ENCODE data around the gene NCKAP5.
"Not testable (repeated sequence)": the region's sequence is repeated elsewhere in the genome, so short reads cannot be mapped to it uniquely, and the experiment has no call there.

Gene NCKAP5

GRCh38 chr2:132844585-132844984 is 723.7 kb downstream of the NCKAP5 start:
- Histone ChIP-seq H3K79me2 (ENCODE audit: control insufficient read depth, insufficient read depth, low read length, unreplicated experiment) (no peaks in the 10 kb centered on the region), H3K4me3 (ENCODE audit: low read depth, low read length) (no peak overlapping the region), H2AFZ (ENCODE audit: low read length, unreplicated experiment) (no peak overlapping the region), H3K27ac (ENCODE audit: low read depth, low read length) (no peak overlapping the region), H3K4me1 (ENCODE audit: control insufficient read depth, insufficient read depth, low read length, unreplicated experiment) (no peaks in the 10 kb centered on the region), H3K36me3 (ENCODE audit: insufficient read depth, low read length) (no peaks in the 10 kb centered on the region), H3K27me3 (ENCODE audit: insufficient read depth, low read length) (no peaks in the 10 kb centered on the region)

- Histone ChIP-seq H3K27ac (ENCODE audit: low read depth, low read length) (no peak overlapping the region), H2AFZ (ENCODE audit: low read length, unreplicated experiment) (no peak overlapping the region), H3K79me2 (ENCODE audit: control insufficient read depth, insufficient read depth, low read length, unreplicated experiment) (no peaks in the 10 kb centered on the region)
These were observed 730.5 kb downstream of the NCKAP5 start for GRCh38 chr2:132837769-132838168.

DNA sequence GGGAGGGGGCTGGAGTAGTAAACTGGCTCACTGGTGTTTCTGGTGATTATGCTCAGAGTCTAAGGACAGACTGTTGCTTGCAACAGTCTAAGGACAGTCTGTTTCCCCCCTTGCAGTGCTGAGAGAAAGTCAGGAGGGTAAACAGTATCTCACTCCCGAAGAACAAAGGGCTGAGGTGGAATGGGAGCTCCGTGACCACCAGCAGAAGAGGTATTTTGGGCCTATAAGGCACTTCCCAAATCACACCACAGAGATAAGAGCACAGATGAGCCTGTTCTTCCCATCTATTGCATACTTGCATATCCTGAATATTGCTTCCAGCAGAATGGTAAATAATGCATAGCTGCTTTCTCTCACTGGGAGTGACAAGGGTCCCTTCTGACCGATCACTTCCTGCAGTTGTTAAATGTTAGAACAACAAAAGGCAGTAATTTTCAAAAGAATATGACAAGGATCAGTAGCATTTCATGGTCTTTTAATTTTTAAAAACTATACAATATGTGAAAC is 737.9 kb downstream of the NCKAP5 start:
- Histone ChIP-seq H3K27ac (ENCODE audit: low read depth, low read length) (no peak overlapping the region), H2AFZ (ENCODE audit: low read length, unreplicated experiment) (no peak overlapping the region), H3K36me3 (ENCODE audit: insufficient read depth, low read length) (no peaks in the 10 kb centered on the region), H3K4me3 (ENCODE audit: low read depth, low read length) (no peak overlapping the region), H3K79me2 (ENCODE audit: control insufficient read depth, insufficient read depth, low read length, unreplicated experiment) (no peaks in the 10 kb centered on the region), H3K27me3 (ENCODE audit: insufficient read depth, low read length) (no peaks in the 10 kb centered on the region), H3K4me1 (ENCODE audit: control insufficient read depth, insufficient read depth, low read length, unreplicated experiment) (no peaks in the 10 kb centered on the region)

More at GRCh38 chr2:132837769-132838168, 730.5 kb downstream of the NCKAP5 start:
- no peaks in the 10 kb centered on the region for H3K36me3 ChIP-seq (ENCODE audit: insufficient read depth, low read length)
- no peak overlapping the region for H3K4me3 ChIP-seq (ENCODE audit: low read depth, low read length)
- no peaks in the 10 kb centered on the region for H3K27me3 ChIP-seq (ENCODE audit: insufficient read depth, low read length)
- H3K4me1 ChIP-seq (ENCODE audit: control insufficient read depth, insufficient read depth, low read length, unreplicated experiment) = no peaks in the 10 kb centered on the region

DNA sequence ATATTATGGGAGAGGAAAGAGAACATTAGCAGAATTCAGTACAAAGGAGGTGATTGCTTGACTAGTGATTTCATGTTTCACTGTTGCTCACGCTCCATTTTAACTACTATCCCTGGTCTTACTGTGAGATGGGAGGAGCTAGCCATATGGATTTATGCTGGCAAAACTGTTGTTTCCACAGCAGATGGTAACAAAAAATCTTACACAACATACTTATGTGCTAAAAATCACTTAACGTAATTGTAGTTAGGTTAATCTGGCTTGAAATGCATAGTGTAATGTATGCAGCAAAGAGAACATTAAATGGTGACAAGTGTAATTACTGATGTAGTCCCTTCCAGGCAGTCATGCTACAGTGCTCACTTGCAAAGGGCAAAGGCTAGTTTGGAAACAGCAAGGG is 742.7 kb downstream of the NCKAP5 start:
- Histone ChIP-seq H3K4me1 (ENCODE audit: control insufficient read depth, insufficient read depth, low read length, unreplicated experiment) (no peaks in the 10 kb centered on the region), H2AFZ (ENCODE audit: low read length, unreplicated experiment) (no peak overlapping the region), H3K36me3 (ENCODE audit: insufficient read depth, low read length) (no peaks in the 10 kb centered on the region), H3K27ac (ENCODE audit: low read depth, low read length) (no peak overlapping the region), H3K4me3 (ENCODE audit: low read depth, low read length) (no peak overlapping the region), H3K27me3 (ENCODE audit: insufficient read depth, low read length) (no peaks in the 10 kb centered on the region), H3K79me2 (ENCODE audit: control insufficient read depth, insufficient read depth, low read length, unreplicated experiment) (no peaks in the 10 kb centered on the region)

DNA sequence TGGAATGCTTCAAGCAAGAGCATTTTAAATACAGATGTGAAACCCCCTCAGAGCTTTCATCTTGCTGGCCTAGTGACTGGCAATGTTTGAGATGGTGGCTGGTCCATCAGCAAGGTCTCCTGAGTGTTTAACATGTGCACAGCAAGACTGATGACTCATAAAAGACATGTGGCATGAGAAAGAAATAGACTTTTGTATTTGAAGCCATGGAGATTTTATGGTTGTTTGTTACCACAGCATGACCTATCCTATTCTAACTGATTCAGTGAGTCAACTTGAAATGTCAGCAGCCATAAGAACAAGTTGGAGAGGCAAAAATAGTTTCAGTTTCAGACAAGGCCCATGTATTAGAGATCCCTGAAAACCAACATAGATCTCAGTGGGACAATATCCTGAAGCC is 743.5 kb downstream of the NCKAP5 start:
- H3K4me1 ChIP-seq (ENCODE audit: control insufficient read depth, insufficient read depth, low read length, unreplicated experiment) = no peaks in the 10 kb centered on the region
- no peak overlapping the region for H3K27ac ChIP-seq (ENCODE audit: low read depth, low read length)
- H3K4me3 ChIP-seq (ENCODE audit: low read depth, low read length) = no peak overlapping the region
- no peaks in the 10 kb centered on the region for H3K79me2 ChIP-seq (ENCODE audit: control insufficient read depth, insufficient read depth, low read length, unreplicated experiment)
- no peaks in the 10 kb centered on the region for H3K36me3 ChIP-seq (ENCODE audit: insufficient read depth, low read length)
- no peak overlapping the region for H2AFZ ChIP-seq (ENCODE audit: low read length, unreplicated experiment)
- no peaks in the 10 kb centered on the region for H3K27me3 ChIP-seq (ENCODE audit: insufficient read depth, low read length)

- Histone ChIP-seq H3K27me3 (ENCODE audit: insufficient read depth, low read length) (no peaks in the 10 kb centered on the region), H3K79me2 (ENCODE audit: control insufficient read depth, insufficient read depth, low read length, unreplicated experiment) (no peaks in the 10 kb centered on the region), H3K27ac (ENCODE audit: low read depth, low read length) (no peak overlapping the region), H2AFZ (ENCODE audit: low read length, unreplicated experiment) (no peak overlapping the region), H3K36me3 (ENCODE audit: insufficient read depth, low read length) (no peaks in the 10 kb centered on the region), H3K4me1 (ENCODE audit: control insufficient read depth, insufficient read depth, low read length, unreplicated experiment) (no peaks in the 10 kb centered on the region), H3K4me3 (ENCODE audit: low read depth, low read length) (no peak overlapping the region)
These were observed 752.0 kb downstream of the NCKAP5 start for GRCh38 chr2:132816234-132816633.

GRCh38 chr2:132815516-132815915 is 752.7 kb downstream of the NCKAP5 start:
- no peaks in the 10 kb centered on the region for H3K36me3 ChIP-seq (ENCODE audit: insufficient read depth, low read length)
- H3K4me1 ChIP-seq (ENCODE audit: control insufficient read depth, insufficient read depth, low read length, unreplicated experiment) = no peaks in the 10 kb centered on the region
- no peak overlapping the region for H2AFZ ChIP-seq (ENCODE audit: low read length, unreplicated experiment)
- no peak overlapping the region for H3K27ac ChIP-seq (ENCODE audit: low read depth, low read length)
- no peaks in the 10 kb centered on the region for H3K79me2 ChIP-seq (ENCODE audit: control insufficient read depth, insufficient read depth, low read length, unreplicated experiment)
- no peaks in the 10 kb centered on the region for H3K27me3 ChIP-seq (ENCODE audit: insufficient read depth, low read length)
- no peak overlapping the region for H3K4me3 ChIP-seq (ENCODE audit: low read depth, low read length)

DNA sequence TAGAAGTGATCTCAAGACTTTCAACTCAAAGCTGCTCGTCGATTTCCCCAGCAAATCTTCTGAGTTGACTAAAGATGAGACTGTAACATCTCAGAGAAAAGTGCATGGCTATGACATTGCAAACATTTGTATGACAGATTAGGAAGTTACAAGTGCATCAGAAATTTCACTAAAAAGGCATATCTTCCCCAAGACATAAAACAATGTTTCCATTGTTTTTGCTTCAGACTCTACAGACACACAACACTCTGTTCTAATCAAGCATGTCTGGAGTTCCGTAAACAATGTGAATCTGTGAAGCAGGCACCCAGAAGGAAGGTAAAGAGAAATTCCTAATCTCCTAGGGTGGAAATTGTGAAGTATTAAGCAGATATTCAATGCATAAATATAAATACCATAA is 753.6 kb downstream of the NCKAP5 start:
- no peaks in the 10 kb centered on the region for H3K27me3 ChIP-seq (ENCODE audit: insufficient read depth, low read length)
- H2AFZ ChIP-seq (ENCODE audit: low read length, unreplicated experiment) = no peak overlapping the region
- no peaks in the 10 kb centered on the region for H3K79me2 ChIP-seq (ENCODE audit: control insufficient read depth, insufficient read depth, low read length, unreplicated experiment)
- no peaks in the 10 kb centered on the region for H3K4me1 ChIP-seq (ENCODE audit: control insufficient read depth, insufficient read depth, low read length, unreplicated experiment)
- no peaks in the 10 kb centered on the region for H3K36me3 ChIP-seq (ENCODE audit: insufficient read depth, low read length)
- no peak overlapping the region for H3K27ac ChIP-seq (ENCODE audit: low read depth, low read length)
- no peak overlapping the region for H3K4me3 ChIP-seq (ENCODE audit: low read depth, low read length)

- no peak overlapping the region for H2AFZ ChIP-seq (ENCODE audit: low read length, unreplicated experiment)
- no peaks in the 10 kb centered on the region for H3K36me3 ChIP-seq (ENCODE audit: insufficient read depth, low read length)
- H3K4me1 ChIP-seq (ENCODE audit: control insufficient read depth, insufficient read depth, low read length, unreplicated experiment) = no peaks in the 10 kb centered on the region
- no peaks in the 10 kb centered on the region for H3K27me3 ChIP-seq (ENCODE audit: insufficient read depth, low read length)
- H3K27ac ChIP-seq (ENCODE audit: low read depth, low read length) = no peak overlapping the region
- no peak overlapping the region for H3K4me3 ChIP-seq (ENCODE audit: low read depth, low read length)
- H3K79me2 ChIP-seq (ENCODE audit: control insufficient read depth, insufficient read depth, low read length, unreplicated experiment) = no peaks in the 10 kb centered on the region
These were observed 754.8 kb downstream of the NCKAP5 start for GRCh38 chr2:132813422-132813821.

- no peaks in the 10 kb centered on the region for H3K4me1 ChIP-seq (ENCODE audit: control insufficient read depth, insufficient read depth, low read length, unreplicated experiment)
- no peak overlapping the region for H2AFZ ChIP-seq (ENCODE audit: low read length, unreplicated experiment)
- H3K79me2 ChIP-seq (ENCODE audit: control insufficient read depth, insufficient read depth, low read length, unreplicated experiment) = no peaks in the 10 kb centered on the region
- H3K4me3 ChIP-seq (ENCODE audit: low read depth, low read length) = no peak overlapping the region
- H3K27ac ChIP-seq (ENCODE audit: low read depth, low read length) = no peak overlapping the region
- H3K36me3 ChIP-seq (ENCODE audit: insufficient read depth, low read length) = no peaks in the 10 kb centered on the region
- H3K27me3 ChIP-seq (ENCODE audit: insufficient read depth, low read length) = no peaks in the 10 kb centered on the region
These were observed 756.9 kb downstream of the NCKAP5 start for GRCh38 chr2:132811148-132811915.

- H3K27me3 ChIP-seq (ENCODE audit: insufficient read depth, low read length); H2AFZ ChIP-seq (ENCODE audit: low read length, unreplicated experiment); H3K36me3 ChIP-seq (ENCODE audit: insufficient read depth, low read length); H3K4me3 ChIP-seq (ENCODE audit: low read depth, low read length); H3K27ac ChIP-seq (ENCODE audit: low read depth, low read length); H3K79me2 ChIP-seq (ENCODE audit: control insufficient read depth, insufficient read depth, low read length, unreplicated experiment); H3K4me1 ChIP-seq (ENCODE audit: control insufficient read depth, insufficient read depth, low read length, unreplicated experiment): not testable (repeated sequence)
These were observed 758.3 kb downstream of the NCKAP5 start for GRCh38 chr2:132809962-132810361.

Data from ACC112 (cell line).